OCI-LY3 (cell line): ENCODE data around the gene DEPP1.

Experiments used
- CTCF ChIP-seq: fragments of 200-600, 300-600 bp; sonication (generic); IDR thresholded peaks from 2 replicates; pipeline ENCODE4 v1.5.1; 2014; ENCODE audit warnings: antibody characterized with exemption, low read length, low read depth
- EZH2phosphoT487 ChIP-seq: fragments of 200-600 bp; shearing (Covaris generic); IDR thresholded peaks from 2 replicates; pipeline ENCODE4 v1.6.1; 2018; ENCODE audit warnings: antibody characterized with exemption, mixed run types, low read depth

GRCh38 chr10:44985175-44985681 lies 6.6 kb upstream of the DEPP1 start:
- TF ChIP-seq CTCF (no peak), EZH2phosphoT487 (no peak)
